Liver (tissue), 9 donors: Measurements from ENCODE around the gene LTA4H. TPM values are rescaled to one million over a fixed set of nuclear protein-coding genes. Genes with fewer than 3 reads are reported as not detected.

Experiments
- DNase-seq: peaks from one replicate; pipeline ENCODE4 v3.0.0-alpha.2; 2017; ENCODE audit warnings: low spot score
- H3K27ac ChIP-seq, 2 donors: one replicate each; pipeline ENCODE4 v1.7.0; 2013; ENCODE audit warnings: inconsistent platforms in 2 of 2, low read length in 2 of 2, control low read depth in 1 of 2, low read depth in 1 of 2, mild to moderate bottlenecking in 1 of 2
- H3K27me3 ChIP-seq, 4 donors: one replicate each; pipeline versions ENCODE4 v1.6.1 to v1.7.0; 2013; ENCODE audit warnings: low read length in 3 of 4, inconsistent platforms in 1 of 4, mild to moderate bottlenecking in 1 of 4, moderate library complexity in 1 of 4; ENCODE audit not compliant: control insufficient read depth in 4 of 4, insufficient read depth in 4 of 4
- H3K36me3 ChIP-seq, 4 donors: one replicate each; pipeline versions ENCODE4 v1.6.1 to v1.7.0; 2013; ENCODE audit warnings: low read length in 3 of 4, mild to moderate bottlenecking in 3 of 4, low read depth in 1 of 4, moderate library complexity in 1 of 4; ENCODE audit not compliant: control insufficient read depth in 4 of 4, insufficient read depth in 3 of 4
- H3K4me1 ChIP-seq, 4 donors: one replicate each; pipeline versions ENCODE4 v1.6.1 to v1.7.0; 2013; ENCODE audit warnings: low read length in 3 of 4, mild to moderate bottlenecking in 3 of 4, moderate library complexity in 1 of 4; ENCODE audit not compliant: control insufficient read depth in 4 of 4, insufficient read depth in 4 of 4
- H3K4me3 ChIP-seq, 3 donors: one replicate each; pipeline versions ENCODE4 v1.6.1 to v1.7.0; 2013; ENCODE audit warnings: low read length in 3 of 3, control low read depth in 1 of 3, low read depth in 1 of 3, mild to moderate bottlenecking in 1 of 3
- H3K9ac ChIP-seq, 2 donors: one replicate each; pipeline ENCODE4 v1.7.0; 2013; ENCODE audit warnings: low read length in 2 of 2, mild to moderate bottlenecking in 2 of 2, moderate library complexity in 2 of 2, control low read depth in 1 of 2, low read depth in 1 of 2
- H3K9me3 ChIP-seq, 4 donors: one replicate each; pipeline versions ENCODE4 v1.6.1 to v1.7.0; 2013; ENCODE audit warnings: low read length in 3 of 4; ENCODE audit not compliant: control insufficient read depth in 4 of 4
- ATF3 ChIP-seq: IDR thresholded peaks from 2 replicates; pipeline ENCODE4 v1.6.1; 2016; ENCODE audit warnings: antibody characterized with exemption
- EGR1 ChIP-seq, 2 donors: IDR thresholded peaks; 2 replicates each; pipeline ENCODE4 v1.6.1; 2016 to 2018; ENCODE audit warnings: antibody characterized with exemption in 2 of 2, low read depth in 2 of 2
- FOXA2 ChIP-seq: IDR thresholded peaks from 2 replicates; pipeline ENCODE4 v1.6.1; 2016; ENCODE audit warnings: antibody characterized with exemption
- GABPA ChIP-seq, 2 donors: IDR thresholded peaks in 1 of 2; conservative IDR thresholded peaks in 1 of 2; 2 replicates each; pipeline ENCODE4 v1.6.1; 2016; ENCODE audit warnings: antibody characterized with exemption in 2 of 2, mild to moderate bottlenecking in 1 of 2, moderate library complexity in 1 of 2
- MAX ChIP-seq: IDR thresholded peaks from 2 replicates; pipeline ENCODE4 v1.6.1; 2016; ENCODE audit warnings: antibody characterized with exemption
- NR2F2 ChIP-seq: IDR thresholded peaks from 2 replicates; pipeline ENCODE4 v1.6.1; 2016; ENCODE audit warnings: antibody characterized with exemption
- RAD21 ChIP-seq, 2 donors: IDR thresholded peaks; 2 replicates each; pipeline ENCODE4 v1.6.1; 2016; ENCODE audit warnings: antibody characterized with exemption in 2 of 2, mild to moderate bottlenecking in 2 of 2
- REST ChIP-seq: IDR thresholded peaks from 2 replicates; pipeline ENCODE4 v1.6.1; 2016; ENCODE audit warnings: antibody characterized with exemption, mild to moderate bottlenecking
- RXRA ChIP-seq, 2 donors: IDR thresholded peaks; 2 replicates each; pipeline ENCODE4 v1.6.1; 2017 to 2018; ENCODE audit warnings: antibody characterized with exemption in 2 of 2, mild to moderate bottlenecking in 1 of 2
- SP1 ChIP-seq: IDR thresholded peaks from 2 replicates; pipeline ENCODE4 v1.6.1; 2018; ENCODE audit warnings: antibody characterized with exemption, mild to moderate bottlenecking
- TAF1 ChIP-seq: conservative IDR thresholded peaks from 2 replicates; pipeline ENCODE4 v1.6.1; 2016; ENCODE audit warnings: antibody characterized with exemption, mild to moderate bottlenecking
- YY1 ChIP-seq: IDR thresholded peaks from 2 replicates; pipeline ENCODE4 v1.6.1; 2016; ENCODE audit warnings: antibody characterized with exemption, mild to moderate bottlenecking
- WGBS: extraction: QIAGEN DNeasy Blood & Tissue Kit; methylation state at CpG from one replicate; pipeline ENCODE4 v1.1.7; 2013; 5-methylcytosine and 5-hydroxymethylcytosine counted together
- polyA plus RNA-seq, 2 donors: library from polyadenylated mRNA; stranded (reverse) in 1 of 2; unstranded in 1 of 2; fragments of 200-250 nt in 1 of 2; fragments of >200 nt in 1 of 2; fragmentation: Nextera tagmentation in 1 of 2; extraction: Ambion mirVana in 1 of 2; gene quantifications; one replicate each; pipeline versions ENCODE4 v1.2.1 to v1.2.3, GENCODE V29; 2013 to 2015
- total RNA-seq, 2 donors: library from RNA; depleted of rRNA; stranded (reverse); fragments of >200 nt; gene quantifications; one replicate each; pipeline ENCODE4 v1.2.3, GENCODE V29; 2014
- donor health status: healthy.
- donor health status: healthy.
- donor health status: healthy.
- donor health status: healthy.
- donor health status: healthy.

The LTA4H gene
- total and polyA plus RNA-seq, 4 donors, result 16.6 to 34.5 (median 20.9) TPM

GRCh38 chr12:96081596-96081995, 46.2 kb upstream of the LTA4H start:
- DNase-seq, result no peak
- Histone ChIP-seq H3K9ac (no peak overlapping the region), H3K4me1 (no peaks in the 10 kb centered on the region), H3K27me3 (no peaks in the 10 kb centered on the region), H3K4me3 (no peak overlapping the region), H3K9me3 (no peaks in the 10 kb centered on the region), H3K36me3 (no peaks in the 10 kb centered on the region), H3K27ac (no peak overlapping the region)
- TF ChIP-seq ATF3 (no peak), TAF1 (no peak), MAX (no peak), REST (no peak)
- WGBS, result 56% methylated on average over 3 of the region's 3 CpGs

GRCh38 chr12:96078231-96079135, 43.1 kb upstream of the LTA4H start:
- Histone ChIP-seq H3K9me3 (no peaks in the 10 kb centered on the region), H3K4me3 (no peak overlapping the region), H3K27ac (no peak overlapping the region), H3K27me3 (no peaks in the 10 kb centered on the region), H3K4me1 (no peaks in the 10 kb centered on the region), H3K36me3 (no peaks in the 10 kb centered on the region), H3K9ac (no peak overlapping the region)
- DNase-seq, result no peak
- TF ChIP-seq YY1, result no peak
- peak in 1 of 2 donors; percentile 7 for TF ChIP-seq RAD21 (IDR thresholded peaks at IDR 0.05)
- no peak for TF ChIP-seq ATF3
- no peak for TF ChIP-seq RXRA (IDR thresholded peaks at IDR 0.05)
- TF ChIP-seq EGR1 (IDR thresholded peaks at IDR 0.05; ENCODE audit: low read depth in 2 of 2), result no peak
- peak; percentile 20 for TF ChIP-seq SP1
- TF ChIP-seq TAF1, result no peak
- TF ChIP-seq NR2F2, result peak; percentile 95
- WGBS, result 64% methylated on average over 15 of the region's 15 CpGs

- H3K9ac ChIP-seq, result no peak overlapping the region
- no peak for DNase-seq
- H3K36me3 ChIP-seq, result no peaks in the 10 kb centered on the region
- H3K9me3 ChIP-seq, result no peaks in the 10 kb centered on the region
- no peaks in the 10 kb centered on the region for H3K27me3 ChIP-seq
- no peak overlapping the region for H3K27ac ChIP-seq
- TF ChIP-seq NR2F2 (no peak), GABPA (IDR thresholded peaks at IDR 0.05 in 1 of 2, conservative IDR thresholded peaks at IDR 0.05 in 1 of 2) (no peak), RXRA (IDR thresholded peaks at IDR 0.05) (no peak), MAX (no peak), FOXA2 (no peak)
- no peaks in the 10 kb centered on the region for H3K4me1 ChIP-seq
- H3K4me3 ChIP-seq, result no peak overlapping the region
- 70% methylated on average over 6 of the region's 6 CpGs for WGBS
These were observed 41.7 kb upstream of the LTA4H start for GRCh38 chr12:96077081-96077480.
